ENCODE results near the gene SLCO4C1.
A peak's percentile ranks its signal among the peaks of the same experiment; 100 is the strongest.

The SLCO4C1 gene

DNA sequence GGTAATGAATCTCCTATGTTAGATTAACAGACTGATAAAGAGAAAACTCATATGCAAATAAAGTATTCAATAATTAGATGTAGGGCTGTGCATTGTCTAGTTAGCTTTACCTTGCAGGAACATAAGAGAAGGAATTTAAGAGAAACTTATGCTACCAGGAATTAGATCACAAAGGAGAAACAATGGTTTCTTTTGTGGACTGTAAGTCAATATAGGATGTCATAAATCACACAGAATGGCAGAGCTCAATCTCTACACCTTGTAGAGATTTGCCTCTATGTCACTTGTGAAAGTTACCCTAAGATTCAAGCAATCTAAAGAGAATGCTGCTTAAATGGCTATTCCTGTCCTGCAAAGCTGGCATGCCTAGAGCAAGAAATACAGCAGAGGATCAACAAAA is 26.0 kb downstream of the SLCO4C1 start:
- DNase-seq (ENCODE audit: low read depth), result no peak

DNA sequence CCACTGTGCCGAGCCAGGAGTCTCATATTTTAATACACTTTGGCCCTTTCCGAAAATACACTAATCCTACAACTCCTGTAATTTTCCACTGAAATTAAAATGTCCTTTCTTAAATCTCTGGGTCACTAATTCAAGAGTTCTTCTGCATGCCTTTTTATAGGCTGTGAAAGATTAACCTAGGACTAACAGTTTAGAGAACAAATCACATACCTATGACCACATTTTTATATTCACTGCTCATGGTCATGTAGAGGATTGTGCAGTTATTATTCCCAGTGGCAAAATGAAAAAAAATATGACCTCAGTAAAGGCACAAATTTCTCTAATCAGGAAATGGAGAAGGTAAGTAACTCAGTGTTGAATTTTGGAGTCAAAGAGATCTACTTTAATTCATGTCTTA is 33.4 kb downstream of the SLCO4C1 start:
- no peak for DNase-seq (ENCODE audit: low read depth)

DNA sequence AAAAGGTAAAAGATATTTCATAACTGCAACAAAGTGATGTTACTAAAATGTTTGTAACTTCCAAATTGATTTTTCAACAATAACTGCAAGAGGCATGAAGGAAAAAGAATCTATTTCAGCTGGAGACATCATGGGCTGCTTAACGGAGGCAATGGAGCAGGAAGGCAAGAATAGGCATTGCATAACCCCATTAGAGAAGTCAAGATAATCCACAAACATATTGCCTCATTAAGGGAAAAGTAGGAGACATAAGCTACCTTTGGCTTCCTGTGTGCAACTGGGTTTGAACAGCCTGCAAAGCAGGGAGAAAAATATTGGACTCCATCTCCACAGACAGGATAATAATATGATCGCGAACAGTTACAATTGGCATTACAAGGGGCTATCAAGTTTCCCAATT is 46.7 kb downstream of the SLCO4C1 start:
- no peak for DNase-seq (ENCODE audit: low read depth)

DNA sequence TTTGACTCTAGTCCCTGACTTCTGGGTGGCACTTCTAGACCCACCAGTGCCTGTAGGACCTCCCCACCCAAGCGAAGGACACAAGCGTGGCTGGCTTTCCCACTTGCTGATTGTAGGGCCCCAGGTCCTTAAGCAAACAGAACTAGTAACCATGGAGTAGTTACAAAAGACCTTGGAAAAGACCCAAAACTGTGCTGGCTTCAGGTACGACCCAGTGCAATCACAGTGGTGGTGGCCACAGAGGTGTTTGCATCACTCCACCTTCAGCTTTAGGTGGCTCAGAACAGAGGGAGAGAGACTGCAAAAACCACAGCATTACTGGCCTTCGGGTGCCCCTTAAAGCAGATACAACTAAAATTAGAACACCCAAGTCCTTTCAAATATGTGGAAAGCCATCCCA is 52.9 kb downstream of the SLCO4C1 start:
- DNase-seq (ENCODE audit: low read depth), result no peak

DNA sequence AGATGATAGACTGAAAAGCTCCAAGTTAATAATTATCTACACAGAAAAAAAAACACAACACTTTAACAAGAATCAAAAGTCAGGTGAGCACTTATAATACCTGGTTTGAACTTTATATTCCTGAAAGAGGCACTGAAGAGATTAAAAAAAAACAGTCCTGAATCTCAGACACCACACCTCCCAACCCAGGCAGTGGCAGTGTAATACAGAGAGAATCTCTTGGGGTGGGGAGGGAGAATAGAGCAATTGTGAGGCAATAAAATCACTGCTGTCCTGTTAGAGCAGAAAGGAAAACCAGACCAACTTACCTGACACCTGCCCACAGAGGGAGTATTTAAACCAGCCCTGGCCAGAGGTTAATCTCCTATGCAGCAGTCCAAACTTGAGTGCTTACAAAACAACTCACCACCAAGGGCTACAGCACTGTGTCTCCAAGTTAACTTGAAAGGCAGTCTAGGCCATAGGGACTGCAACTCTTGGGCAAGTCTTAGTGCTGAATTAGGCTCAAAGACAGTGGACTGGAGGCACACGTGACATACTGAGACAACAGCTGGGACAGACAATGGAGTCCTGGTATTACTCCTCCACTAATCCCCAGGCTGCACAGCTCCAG is 54.2 kb downstream of the SLCO4C1 start:
- no peak for DNase-seq (ENCODE audit: low read depth)

DNA sequence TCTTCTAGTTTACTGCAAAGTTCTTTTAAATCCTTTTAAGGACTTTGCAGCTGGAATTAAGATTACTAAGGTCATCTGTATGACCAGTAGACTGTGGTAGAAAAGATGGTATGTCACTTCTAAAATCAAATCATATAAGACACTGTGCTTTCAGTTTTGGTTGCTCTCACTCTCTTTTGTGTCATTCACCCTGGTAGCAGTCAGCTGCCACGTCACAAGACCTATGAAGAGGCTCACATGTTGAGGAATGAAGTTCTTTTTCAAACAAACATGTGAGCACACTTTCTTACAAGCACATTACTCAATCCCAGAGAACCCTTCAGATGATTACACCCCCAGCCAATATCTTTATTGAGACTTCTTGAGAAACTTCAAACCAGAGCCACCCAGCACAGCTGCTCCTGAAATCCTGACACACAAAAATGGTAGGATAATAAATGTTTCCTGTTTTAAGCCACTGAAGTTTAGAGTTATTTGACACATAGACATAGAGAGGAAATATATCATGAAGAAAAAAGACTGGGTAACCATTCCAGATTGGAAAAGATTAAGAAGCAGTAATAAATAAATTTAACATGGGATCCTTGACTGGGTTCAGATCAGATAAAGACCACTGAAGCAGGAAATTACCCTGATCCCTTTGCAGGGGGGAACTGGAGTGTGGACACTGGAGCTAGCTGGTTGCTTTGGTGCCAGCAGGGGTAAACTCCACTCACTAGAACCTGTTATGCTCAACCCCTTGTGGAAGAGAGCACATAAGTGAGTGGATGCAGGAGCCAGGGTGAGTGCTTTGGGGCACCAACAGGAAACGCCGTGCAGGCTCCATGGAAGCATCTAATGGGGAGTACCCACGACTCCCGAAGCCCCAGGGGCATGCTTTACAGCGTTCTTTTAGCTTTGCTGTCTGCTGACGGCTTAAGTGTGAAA is 64.1 kb downstream of the SLCO4C1 start:
- no peak for DNase-seq (ENCODE audit: low read depth)

DNA sequence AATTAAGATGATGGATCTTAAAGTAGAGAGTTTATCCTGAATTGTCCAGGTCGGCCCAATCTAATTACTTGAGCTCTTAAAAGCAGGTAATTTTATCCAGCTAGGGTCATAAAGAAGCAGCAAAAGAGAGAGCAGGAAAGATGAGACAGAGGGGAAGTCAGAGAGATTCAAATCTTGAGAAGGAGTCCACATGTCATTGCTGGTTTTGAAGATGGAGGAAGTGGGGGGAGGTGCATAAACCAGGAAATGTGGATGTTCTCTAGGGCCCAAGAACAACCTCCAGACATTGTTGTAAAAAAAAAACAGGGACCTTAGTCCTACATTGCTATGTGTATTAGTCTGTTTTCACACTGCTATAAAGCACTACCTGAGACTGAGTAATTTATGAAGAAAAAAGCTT is 66.4 kb downstream of the SLCO4C1 start:
- no peak for DNase-seq (ENCODE audit: low read depth)

DNA sequence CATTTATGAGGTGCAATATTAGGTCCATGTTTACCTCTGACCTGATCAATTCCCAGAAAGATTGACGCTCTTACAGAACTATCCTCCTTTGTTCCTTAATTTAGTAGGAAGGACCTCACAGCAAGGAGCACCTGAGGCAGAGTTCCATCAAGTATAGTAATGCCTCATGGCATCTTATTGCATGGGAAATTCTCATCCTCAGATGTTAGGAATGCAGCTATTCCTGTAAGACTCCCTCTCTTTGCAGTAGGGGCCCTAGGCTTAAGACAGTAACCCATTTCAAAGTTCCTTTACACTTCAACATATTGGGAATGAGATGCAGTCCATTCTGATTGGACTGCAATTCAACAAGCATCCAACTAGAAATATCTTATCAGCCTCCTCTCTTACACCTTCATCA is 69.8 kb downstream of the SLCO4C1 start:
- no peak for DNase-seq (ENCODE audit: low read depth)

DNA sequence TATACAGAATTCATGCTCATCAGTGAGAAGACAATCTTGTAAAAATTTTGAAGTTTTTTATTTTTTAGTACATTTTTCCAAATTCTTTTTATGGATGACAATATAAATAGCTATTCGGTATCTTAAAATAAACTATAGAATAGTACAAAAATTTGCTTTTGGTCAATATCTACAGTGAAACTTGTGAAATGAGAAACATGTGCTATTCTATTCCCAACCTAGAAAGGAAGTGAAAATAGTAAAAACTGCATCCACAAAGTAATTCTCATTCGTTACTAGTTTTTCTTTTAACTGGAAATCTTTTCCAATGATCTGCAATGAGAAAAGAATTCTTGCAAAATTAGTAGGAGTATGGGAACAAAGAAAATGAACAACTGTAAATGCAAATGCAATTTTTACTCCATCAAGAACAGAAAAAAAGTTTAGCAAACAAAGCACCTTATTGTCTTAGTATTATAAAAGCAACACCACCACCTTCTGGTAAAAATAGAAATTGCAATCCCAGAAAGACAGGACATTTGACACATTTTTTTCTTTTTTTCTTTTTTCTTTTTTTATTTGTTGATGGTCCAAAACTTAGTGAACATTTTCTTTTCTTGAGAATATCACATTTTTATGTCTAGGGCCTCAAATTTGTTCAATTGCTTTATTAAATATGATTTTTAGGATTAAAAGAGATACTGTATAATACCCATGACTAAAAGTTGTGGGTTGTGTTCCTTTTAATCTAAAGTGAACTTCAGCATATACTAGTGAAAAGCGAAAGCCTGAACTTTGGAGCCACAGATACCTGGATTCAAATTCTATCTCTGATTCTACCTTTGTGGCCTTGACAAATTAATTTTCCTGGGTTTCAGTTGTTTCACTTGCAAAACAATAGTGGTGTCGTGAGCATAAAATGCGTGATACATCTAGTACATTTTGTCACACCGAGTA is 72.3 kb downstream of the SLCO4C1 start:
- peak; percentile 3 for DNase-seq (ENCODE audit: low read depth)

DNA sequence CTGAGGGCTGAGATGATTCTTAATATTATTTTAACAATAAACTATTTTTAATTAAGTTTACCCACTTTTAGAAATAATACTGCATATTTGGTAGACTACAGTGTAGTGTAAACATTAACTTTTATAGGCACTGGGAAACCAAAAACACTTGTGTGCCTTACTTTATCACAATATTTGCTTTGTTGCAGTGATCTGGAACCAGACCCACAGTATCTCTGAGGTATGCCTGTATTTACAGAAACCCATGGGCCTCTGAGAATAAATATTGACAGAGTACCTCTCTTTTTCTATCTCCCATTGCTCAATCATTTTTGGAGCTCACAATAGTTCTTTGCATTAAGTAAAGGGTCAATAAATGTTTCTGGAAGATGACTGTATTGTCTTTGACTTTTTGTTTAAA is 73.3 kb downstream of the SLCO4C1 start:
- DNase-seq (ENCODE audit: low read depth), result no peak

DNA sequence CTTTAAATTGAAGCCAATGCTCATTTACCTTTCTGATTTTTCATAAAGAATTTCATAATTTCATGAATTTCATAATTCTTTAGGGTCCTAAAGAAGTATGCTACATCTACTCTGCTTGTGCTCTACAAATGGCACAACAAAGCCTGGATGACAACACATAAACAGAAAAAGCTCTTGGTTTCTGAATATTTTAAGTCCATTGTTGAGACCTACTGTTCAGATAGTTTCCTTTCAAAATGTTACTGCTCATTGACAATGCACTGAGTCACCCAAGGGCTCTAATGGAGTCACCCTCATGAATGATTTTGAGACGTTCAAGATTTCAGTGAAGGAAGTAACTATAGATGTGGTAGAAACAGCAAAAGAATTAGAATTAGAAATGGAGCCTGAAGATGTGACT is 74.1 kb downstream of the SLCO4C1 start:
- DNase-seq (ENCODE audit: low read depth), result no peak

DNA sequence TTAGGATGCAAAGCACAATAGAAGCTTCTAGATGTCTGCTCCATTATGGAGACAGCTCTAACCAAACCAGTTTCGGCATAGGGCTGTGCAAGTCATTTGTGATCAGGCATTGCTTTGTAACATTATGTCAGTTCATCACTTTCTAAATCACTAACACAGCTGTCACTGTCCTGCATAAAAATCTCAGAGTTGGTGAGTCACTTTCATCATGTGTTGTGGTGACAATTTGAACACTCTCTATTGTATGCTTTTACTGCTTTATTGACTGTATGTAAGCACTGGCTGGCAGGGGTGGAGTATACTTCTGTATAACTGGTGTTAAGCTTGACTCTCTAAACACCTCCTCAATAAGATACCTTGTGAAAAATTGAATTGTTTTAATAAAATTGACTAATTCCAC is 77.9 kb downstream of the SLCO4C1 start:
- no peak for DNase-seq (ENCODE audit: low read depth)

DNA sequence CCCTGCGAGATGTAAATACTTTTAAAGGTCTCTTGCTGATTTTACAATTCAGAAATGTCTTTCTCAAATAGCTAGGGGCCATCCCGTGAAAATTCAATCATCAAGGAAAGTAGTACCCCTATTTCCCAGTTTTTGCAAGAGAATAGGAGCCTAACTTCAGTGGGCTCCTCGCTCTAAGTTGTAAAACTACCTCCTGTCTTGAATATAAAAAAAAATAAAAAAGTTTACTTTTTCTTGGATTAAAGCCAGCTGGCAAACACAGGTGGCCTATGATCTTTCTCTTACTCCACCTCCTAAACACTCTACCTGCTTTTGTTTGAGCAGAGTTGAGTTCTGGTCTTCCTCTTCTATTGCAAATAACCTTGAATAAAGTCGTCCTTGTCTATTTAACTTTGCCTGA is 79.4 kb downstream of the SLCO4C1 start:
- DNase-seq (ENCODE audit: low read depth), result no peak

DNA sequence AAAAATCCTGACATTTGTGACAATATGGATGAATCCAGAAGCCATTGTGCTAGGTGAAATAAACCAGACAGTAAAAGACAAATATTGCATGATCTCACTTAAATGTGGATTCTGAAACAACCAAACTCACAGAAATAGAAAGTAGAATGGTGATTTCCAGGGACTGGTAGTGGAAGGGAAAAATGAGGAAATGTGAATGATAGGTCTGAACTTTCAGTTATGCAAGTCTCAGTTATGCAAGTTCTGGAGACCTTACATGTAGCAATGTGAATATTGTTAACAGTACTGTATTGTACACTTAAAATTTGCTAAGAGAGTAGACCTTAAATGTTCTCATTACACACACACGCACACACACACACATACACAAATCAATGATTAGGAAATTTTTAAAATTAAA is 84.9 kb downstream of the SLCO4C1 start:
- no peak for DNase-seq (ENCODE audit: low read depth)

DNA sequence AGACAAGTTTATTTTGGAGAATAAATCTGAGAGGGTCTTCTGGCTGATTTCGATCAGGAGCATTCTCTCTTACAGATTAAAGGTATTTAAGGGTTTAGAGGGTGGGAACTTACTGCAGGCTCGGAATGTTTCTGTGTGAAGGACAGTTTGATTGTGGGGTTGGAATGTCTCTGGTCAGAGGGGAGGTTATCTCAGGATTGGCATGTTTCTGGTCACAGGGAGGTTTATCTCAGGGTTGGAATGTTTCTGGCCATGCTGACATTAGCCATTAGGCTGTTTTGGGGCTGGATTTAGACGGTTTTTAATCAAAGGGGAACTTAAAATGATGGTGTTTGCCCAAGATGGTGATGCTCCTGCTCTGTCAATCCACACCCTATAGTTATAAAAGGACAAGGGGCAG is 95.2 kb downstream of the SLCO4C1 start:
- DNase-seq (ENCODE audit: low read depth), result no peak

DNA sequence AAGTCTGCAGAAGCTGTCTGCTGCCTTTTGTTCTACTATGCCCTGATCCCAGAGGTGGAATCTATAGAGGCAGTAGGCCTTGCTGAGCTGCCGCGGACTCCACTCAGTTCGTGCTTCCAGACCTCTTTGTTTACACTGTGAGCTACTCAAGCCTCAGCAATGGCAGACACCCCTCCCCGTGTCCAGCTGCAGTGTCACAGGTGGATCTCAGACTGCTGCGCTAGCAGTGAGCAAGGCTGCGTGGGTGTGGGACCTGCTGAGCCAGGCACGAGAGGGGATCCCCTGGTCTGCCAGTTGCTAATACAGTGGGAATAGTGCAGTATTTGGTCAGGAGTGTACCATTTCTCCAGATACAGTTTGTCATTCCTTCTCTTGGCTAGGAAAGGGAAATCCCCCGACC is 99.6 kb downstream of the SLCO4C1 start:
- no peak for DNase-seq (ENCODE audit: low read depth)

All from HS-27A (cell line).